GM15510 (cell line): ENCODE data around the gene ZHX3.

ENCODE experiments used
- POLR2A ChIP-seq: IDR thresholded peaks from 3 replicates; pipeline ENCODE4 v1.6.1; 2011; ENCODE audit warnings: borderline replicate concordance; ENCODE audit not compliant: insufficient read length; ENCODE audit errors: extremely low read depth

The ZHX3 gene

DNA sequence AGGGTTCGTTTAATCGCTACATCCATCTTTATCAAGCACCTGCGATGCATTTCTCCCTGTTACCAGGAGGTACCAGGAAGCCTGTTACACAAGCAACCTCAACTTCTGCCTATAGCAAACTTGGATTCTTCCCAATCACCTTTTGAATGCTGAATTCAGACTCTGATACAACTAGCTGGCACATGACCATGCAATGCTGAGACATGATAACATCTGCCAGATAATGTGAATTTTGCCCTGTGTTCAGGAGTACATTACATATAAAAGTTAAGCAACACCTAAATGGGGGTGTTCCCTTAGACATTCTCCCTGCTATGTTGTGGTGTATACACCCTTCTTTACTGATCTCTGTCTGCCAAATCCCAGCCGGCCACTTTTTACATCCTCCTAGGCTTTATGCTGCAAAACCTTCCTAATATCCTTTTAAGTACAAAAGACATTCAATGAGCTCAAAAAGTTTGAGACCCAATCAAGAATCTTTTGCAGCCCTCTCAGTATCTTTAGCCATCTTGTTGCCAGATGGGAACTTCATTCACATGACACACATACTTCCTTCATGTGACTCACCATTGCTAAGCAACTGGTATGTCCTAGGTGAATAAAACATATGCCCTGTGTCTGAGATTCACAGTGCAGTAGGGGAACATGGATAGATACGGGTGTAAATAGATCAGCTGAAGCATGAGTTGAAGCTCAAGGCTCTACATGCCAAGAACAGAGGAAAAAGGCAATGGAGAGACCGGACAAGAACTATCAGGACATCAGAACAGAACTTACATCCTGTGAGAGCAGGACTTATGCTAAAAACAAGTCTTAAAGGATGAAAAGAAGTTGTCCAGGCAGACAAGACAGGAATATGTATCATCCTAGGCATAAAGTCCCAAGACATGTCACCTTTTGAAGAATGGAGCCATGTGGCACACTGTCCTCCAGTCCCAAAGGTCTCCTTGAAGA, 84.3 kb downstream of the ZHX3 start:
- no peak for TF ChIP-seq POLR2A

DNA sequence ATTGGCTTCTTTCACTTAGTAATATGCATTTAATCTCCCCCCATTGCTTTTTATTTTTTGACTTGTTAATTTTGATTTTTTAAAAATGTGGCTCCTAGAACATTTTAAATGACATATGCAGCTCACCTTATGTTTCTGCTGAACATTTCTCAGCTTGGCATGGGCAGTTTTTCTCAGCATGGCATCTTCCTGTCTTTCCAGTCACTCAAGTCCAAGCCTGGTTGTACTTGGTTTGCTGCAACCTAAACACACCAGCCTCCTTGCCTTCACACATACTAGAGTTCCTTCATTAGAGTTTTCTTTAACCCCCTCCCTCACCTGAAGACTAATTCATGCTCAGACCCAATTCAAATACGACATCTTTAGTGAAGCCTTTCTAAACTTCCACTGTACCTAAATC, 86.4 kb downstream of the ZHX3 start:
- no peak for TF ChIP-seq POLR2A

DNA sequence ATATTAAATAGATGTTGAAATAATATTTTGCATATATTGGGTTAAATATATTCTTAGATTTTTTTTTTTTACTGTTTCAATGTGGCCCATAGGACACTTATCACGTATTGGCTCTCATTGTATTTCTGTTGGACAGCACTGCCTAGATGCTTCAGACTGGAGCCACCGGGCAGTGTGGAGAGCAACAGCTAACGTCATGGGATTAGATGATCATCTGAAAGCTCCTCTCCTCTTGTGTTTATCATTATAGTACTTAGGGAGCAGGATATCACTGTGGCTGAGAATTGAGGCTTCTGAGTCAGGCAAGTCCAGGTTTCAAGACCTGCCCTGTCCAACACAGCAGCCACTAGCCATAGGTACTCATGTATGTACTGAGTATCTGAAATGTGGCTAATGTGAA, 87.4 kb downstream of the ZHX3 start:
- no peak for TF ChIP-seq POLR2A

DNA sequence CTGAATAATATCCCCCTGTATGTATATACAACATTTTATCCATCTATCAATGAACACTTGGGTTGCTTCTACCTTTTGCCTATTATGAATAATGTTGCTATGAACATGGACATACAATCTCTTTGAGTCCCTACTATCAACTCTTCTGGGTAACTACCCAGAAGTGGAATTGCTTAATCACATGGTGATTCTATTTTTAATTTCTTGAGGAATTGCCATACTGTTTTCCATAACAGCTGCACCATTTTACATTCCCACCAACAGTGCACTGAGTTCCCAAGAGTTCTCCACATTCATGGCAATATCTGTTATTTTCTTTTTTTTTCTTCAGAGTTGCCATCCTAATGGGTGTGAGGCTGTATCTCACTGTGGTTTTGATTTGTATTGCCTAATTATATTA, 88.3 kb downstream of the ZHX3 start:
- no peak for TF ChIP-seq POLR2A

DNA sequence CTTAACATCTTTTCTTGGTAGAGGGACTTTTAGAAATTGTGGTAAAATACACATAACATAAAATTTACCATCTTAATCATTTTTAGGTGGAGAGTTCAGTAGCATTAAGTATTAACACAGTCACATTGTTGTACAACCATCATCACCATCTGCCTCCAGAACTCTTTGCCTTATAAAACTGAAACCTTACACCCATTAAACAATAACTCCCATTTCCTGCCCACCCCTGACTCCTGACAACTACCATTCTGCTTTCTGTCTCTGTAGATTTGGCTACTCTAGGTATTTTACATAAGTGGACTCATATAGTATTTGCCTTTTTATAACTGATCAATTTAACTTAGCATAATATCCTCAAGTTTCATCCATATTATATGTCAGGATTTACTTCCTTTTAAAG, 88.7 kb downstream of the ZHX3 start:
- TF ChIP-seq POLR2A = no peak

DNA sequence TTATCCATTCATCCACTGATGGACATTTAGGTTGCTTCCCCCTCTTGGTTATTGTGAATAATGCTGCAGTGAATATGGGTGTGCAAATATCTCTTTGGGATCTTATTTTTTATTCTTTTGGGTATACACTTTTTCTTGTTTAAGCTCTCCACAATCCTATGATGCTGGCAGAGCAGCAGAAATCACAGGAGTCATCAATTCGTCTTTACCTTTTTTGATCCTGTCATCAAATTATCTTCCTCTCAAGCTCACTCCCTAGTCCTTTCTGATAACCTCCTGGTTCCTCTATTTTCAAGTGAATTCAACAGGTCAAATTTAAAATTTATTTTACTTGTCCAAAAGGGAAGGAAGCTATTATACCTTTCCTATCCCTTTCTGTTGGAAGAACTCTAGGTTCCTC, 91.1 kb downstream of the ZHX3 start:
- TF ChIP-seq POLR2A = no peak

DNA sequence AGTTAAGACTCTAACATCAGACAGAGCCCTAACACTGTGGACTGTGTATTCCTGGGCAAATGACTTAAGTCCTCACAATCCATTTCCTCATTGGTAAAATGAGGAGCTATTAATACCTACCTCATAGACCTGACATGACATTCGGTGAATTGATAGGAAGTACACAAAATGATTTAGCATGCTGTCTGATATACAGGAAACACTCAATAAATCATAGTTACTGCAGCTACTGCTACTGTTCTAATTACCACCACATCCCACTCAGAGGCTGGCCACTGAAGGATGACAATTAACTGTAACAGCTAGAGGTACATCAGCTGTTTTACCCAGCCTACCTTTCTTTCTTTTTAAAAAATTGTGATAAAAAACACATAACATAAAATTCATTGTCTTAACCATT, 92.4 kb downstream of the ZHX3 start:
- TF ChIP-seq POLR2A = no peak

DNA sequence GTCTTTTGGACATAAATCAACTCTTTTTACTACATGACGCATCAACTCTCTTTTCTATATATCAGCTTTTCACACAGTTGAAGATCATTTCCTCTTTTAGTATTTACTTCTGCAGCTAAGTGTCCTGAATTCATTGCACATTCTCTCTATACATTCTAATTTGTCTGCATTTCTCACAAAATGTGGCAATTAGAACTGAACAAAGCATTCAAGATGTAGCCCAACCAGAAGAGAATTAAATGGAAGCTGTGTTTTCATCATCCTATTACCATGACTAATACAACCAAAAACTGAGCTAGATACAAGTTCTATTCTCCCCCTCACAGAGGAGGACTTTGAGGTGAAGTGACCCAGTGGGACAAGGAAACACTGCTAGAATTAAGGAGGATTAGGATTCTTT, 93.2 kb downstream of the ZHX3 start:
- no peak for TF ChIP-seq POLR2A

DNA sequence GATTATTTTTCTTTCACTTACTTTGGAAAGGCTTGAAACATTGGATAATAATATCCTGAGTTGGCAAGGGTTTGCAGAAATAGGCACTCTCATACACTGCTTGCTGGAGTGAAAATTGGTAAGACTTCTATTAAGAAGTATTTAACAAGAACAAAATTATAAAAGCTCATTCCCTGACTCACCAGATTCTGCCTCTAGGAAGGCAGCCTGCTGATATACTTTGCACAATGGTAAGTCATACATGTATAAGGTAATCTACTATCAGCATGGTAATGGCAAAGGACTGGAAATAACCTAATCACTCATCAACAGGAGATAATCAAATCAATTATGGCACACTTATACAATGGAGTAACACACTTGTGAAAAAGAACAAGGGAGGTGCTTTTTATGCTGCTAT, 94.4 kb downstream of the ZHX3 start:
- no peak for TF ChIP-seq POLR2A

DNA sequence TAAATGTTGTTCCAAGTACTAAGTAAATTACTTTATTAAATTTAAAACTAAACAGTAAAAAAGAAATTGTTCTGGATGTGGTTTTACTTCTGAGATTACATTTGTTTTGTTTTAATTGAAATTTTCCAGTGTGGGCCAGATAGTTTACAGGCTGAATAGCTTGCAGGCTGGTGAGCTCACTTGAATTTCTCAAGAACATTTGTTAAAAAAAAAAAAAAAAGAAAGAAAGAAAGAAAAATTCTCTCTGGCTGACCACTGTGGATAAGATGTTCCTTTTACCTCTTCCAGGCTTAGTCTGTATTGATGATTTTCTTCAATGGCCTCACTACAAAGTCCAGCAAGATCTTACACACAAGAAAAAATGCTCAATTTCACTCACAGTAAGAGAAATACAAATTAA, 94.8 kb downstream of the ZHX3 start:
- no peak for TF ChIP-seq POLR2A

DNA sequence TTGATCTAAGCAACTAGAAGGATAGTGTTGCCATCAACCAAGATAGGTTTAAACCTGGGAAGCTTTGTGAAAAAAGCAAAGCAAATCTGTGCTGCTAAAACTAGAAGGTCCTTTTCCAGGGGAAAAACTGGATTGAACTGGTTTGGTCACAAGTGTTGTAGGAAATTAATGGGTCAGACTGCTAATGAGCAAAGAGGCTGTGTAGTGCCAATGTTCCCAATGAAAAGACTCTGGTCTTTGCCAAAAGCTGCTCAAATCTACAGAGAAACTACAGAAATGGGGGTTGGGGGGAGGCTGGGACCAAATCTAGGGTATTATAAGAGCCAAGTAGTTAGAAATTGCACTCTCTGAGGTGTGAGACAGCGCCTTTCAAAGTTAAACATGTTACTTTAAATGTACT, 95.2 kb downstream of the ZHX3 start:
- TF ChIP-seq POLR2A = no peak

DNA sequence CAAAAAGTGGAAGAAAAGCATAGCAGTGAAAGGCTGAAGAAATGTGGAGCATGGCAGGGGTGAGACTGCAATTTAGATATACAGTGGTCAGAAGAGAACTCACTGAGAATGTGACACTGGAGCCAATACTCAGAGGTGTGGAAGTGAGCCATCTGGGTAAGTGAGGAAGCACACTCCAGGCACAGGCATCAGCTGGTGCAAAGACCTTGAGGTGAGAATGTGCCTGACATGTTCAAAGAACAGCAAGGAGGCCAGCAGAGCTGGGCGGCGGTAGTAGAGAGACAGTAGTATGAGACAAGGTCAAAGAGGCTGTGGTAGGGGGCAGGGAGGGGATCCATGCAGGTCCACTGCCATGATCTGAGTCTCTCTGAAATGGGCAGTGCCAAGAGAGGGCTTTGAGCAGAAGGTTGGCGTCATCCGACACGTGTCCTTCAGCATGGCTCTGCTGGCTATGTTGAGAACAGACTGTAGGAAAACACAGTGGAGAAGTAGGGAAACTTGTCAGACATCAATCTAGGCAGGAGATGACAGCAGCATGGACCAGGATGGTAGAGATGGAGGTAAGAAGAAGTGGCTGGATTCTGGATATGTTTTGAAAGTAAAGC, 95.8 kb downstream of the ZHX3 start:
- TF ChIP-seq POLR2A = no peak

DNA sequence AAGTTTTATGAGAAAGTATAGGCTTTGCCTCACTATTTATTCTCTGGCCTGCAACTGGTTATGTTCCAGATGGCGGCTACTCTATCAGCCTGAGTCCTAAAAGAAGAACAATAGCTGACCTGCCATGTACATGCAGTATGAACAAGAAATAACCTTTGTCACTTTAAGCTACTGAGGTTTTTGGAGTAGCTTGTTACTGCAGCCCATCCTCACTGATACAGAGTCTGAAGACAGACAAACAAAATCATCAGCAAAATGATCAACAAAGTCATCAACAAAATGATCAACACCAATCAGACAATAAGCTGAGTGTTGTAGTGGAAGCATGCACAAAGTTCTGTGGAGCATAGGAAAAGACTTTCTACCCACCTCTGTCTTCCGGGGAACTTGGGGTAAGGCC, 97.7 kb downstream of the ZHX3 start:
- no peak for TF ChIP-seq POLR2A

DNA sequence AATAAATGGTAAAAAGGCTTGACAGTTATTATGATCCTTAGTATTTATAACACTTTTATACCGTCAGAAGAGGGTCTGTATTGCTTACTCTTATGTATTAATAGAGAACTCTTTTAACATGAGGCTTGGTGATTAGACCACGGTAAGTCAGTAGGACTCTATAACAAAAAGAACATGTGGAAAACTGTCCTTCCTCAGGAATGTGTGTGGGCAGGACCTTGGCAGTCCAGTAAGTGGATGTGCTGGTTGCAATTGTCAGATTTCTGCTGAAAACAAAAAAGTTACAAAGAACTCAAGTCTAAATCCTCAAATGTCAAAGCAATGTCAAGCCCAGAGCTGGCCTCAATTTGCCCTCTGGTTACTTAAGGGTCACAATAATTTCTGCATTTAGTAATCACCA, 99.1 kb downstream of the ZHX3 start:
- no peak for TF ChIP-seq POLR2A

DNA sequence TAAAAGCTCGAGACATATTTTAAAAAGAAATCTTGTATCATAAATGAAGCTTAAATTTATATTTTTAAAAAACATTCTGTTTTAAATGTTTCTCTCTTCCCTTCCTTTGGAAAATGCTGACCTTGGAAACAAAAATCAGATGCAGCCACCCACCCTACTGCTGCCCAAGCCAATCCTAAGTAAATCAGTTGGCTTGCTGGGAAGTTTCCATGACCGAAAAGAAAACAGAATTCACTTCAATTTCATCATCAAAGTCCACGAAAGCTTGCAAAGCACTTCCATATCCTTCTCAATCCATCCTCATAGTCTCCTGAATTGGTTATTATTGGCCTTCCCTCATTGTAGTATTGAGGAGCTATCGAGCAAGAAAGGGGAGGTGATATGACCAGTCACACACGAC, 100.1 kb downstream of the ZHX3 start:
- TF ChIP-seq POLR2A = no peak

DNA sequence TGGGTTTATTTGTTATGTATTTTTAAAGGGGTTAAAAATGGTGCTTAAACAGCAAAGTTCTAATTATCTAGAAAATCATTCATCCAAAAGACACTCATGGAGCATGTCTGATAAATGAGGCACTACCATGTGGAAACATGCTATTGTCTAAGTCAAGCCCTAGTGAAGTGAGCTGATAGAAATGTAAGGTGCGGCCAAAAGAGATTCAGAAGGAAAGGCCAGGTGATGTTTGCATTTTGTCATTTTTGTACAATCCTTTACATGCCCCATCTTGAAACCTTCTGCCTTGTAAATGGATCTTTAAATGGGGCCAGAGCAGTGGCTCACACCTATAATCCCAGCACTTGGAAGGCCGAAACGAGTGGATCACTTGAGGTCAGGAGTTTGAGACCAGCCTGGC, 102.9 kb downstream of the ZHX3 start:
- TF ChIP-seq POLR2A = no peak
